Caco-2 (cell line): Measurements from ENCODE around the gene FAU. TPM values are rescaled to one million over a fixed set of nuclear protein-coding genes. Genes with fewer than 3 reads are reported as not detected.

ENCODE experiments used
- BruUV-seq: library from RNA; stranded (reverse); fragments of 400-500 nt; replicated peaks from 2 replicates; lab custom pipeline; 2021; lab: Mats Ljungman, UMichigan
- CTCF ChIA-PET: fragments of 300-600 bp; sonication (Branson Sonifier 250); formaldehyde crosslinking; loops from one replicate; lab custom pipeline; 2022; ENCODE audit warnings: antibody characterized with exemption; lab: Charles Lee
- POLR2A ChIA-PET: fragments of 300-600 bp; sonication (Branson Sonifier 250); formaldehyde crosslinking; loops from one replicate; lab custom pipeline; 2022; ENCODE audit warnings: antibody characterized with exemption; lab: Charles Lee
- DNase-seq, 2 experiments: peaks; one replicate each; pipeline versions ENCODE4 v3.0.0 to v3.0.0-alpha.2; 2020 to 2022
- H3K27me3 ChIP-seq: replicated peaks from 2 replicates; pipeline ENCODE4 v1.6.0; 2011; ENCODE audit warnings: low read length; ENCODE audit not compliant: control insufficient read depth, insufficient read depth
- H3K36me3 ChIP-seq: 2 replicates; pipeline ENCODE4 v1.5.1; 2011; ENCODE audit warnings: low read length; ENCODE audit not compliant: control insufficient read depth, insufficient read depth
- H3K4me1 ChIP-seq: fragments of 250-450 bp; sonication (Bioruptor Pico); 2 replicates; pipeline ENCODE4 v1.5.1; 2020; ENCODE audit warnings: mild to moderate bottlenecking
- H3K4me3 ChIP-seq: 2 replicates; pipeline ENCODE4 v1.5.1; 2011; ENCODE audit warnings: low read depth, mild to moderate bottlenecking, control low read depth, low read length
- H3K9me3 ChIP-seq: fragments of 250-450 bp; sonication (Bioruptor Pico); 2 replicates; pipeline ENCODE4 v1.5.1; 2020; ENCODE audit warnings: mild to moderate bottlenecking, moderate library complexity
- H3K27ac Mint-ChIP-seq: one replicate; pipeline ENCODE4 v1.8.0; 2022; ENCODE audit warnings: mixed read lengths; ENCODE audit not compliant: unreplicated experiment
- H3K27me3 Mint-ChIP-seq: one replicate; pipeline ENCODE4 v1.8.0; 2022; ENCODE audit warnings: mixed read lengths; ENCODE audit not compliant: insufficient read depth, unreplicated experiment
- H3K36me3 Mint-ChIP-seq: one replicate; pipeline ENCODE4 v1.8.0; 2022; ENCODE audit warnings: mild to moderate bottlenecking, mixed read lengths; ENCODE audit not compliant: insufficient read depth, unreplicated experiment
- H3K4me1 Mint-ChIP-seq: one replicate; pipeline ENCODE4 v1.8.0; 2022; ENCODE audit warnings: low read depth, mixed read lengths; ENCODE audit not compliant: unreplicated experiment
- H3K4me3 Mint-ChIP-seq: one replicate; pipeline ENCODE4 v1.8.0; 2022; ENCODE audit warnings: mild to moderate bottlenecking, moderate library complexity, mixed read lengths; ENCODE audit not compliant: unreplicated experiment
- H3K9me3 Mint-ChIP-seq: one replicate; pipeline ENCODE4 v1.8.0; 2022; ENCODE audit warnings: mixed read lengths; ENCODE audit not compliant: unreplicated experiment
- intact Hi-C: fragments of 100-400 bp; cut with micrococcal nuclease; formaldehyde crosslinking; loops from one replicate; pipeline ENCODE4 v1.10.0; 2022; ENCODE audit not compliant: unreplicated experiment
- total RNA-seq: library from RNA; stranded (reverse); gene quantifications from 2 replicates; pipeline ENCODE4 v1.2.3, GENCODE V29; 2022
- TF ChIP-seq, protein P1 (sequence below), 2 experiments: fragments of 200-600 bp in 1 of 2; IDR thresholded peaks; 1 replicate in 1 of 2; 2 replicates in 1 of 2; pipeline versions ENCODE4 v1.5.1 to v1.8.0; 2011 to 2022; ENCODE audit warnings: antibody characterized with exemption in 1 of 2, control low read depth in 1 of 2, inconsistent platforms in 1 of 2, low read depth in 1 of 2, low read length in 1 of 2, mild to moderate bottlenecking in 1 of 2, moderate library complexity in 1 of 2; ENCODE audit not compliant: insufficient read depth in 1 of 2, severe bottlenecking in 1 of 2, unreplicated experiment in 1 of 2

The FAU gene
- total RNA-seq, 1 experiment from 2014 or later, result 918 TPM

DNA sequence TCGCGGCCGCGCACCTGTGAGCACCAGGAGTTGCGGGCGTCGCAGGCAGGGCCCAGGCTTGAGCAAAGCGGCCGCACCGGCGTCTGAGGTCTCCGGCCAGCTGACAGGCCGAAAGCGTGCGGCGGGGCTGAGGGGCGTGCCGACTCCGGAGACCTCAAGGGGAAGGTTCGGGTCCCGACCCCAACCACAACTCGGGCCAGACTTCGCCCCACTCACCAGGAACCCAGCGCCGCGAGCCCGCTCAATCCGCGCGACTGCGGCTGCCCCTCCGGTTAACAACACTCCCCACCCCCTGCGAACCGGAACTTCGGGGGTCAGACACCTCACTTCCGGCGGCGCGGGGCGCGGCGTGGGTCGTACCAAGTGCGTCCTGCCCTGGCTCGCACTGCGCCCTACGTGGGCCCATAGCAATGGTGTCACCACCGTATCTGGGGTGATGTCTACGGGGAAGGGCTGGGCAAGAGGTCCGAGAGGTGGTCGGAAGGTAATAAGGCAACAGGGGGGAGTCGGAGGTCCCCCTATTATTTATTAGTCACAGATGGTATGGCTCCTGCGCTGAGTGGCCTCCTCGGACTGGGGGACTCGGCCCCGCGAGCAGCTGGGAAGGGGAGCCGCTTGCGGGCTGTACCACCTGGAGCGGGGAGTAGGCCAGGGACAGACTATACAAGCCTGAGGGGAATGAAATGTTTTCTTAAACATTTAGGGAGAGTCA, 12.5 kb upstream of the FAU start, which contains the start of gene SYVN1:
Gene SYVN1 (minus strand): TSS at position 280 of the 712 bp plus-strand sequence. CDS start 918 bp downstream, outside the sequence.
- ChIA-PET POLR2A (interaction anchor here (0.5 to 2.7 kb wide), 15 partner anchors 12 to 949 kb away, joined by 3 to 48 read pairs (median 4); partner anchors contain the start of genes CAPN1, FAU, MRPL49 and POLA2), CTCF (interaction anchor here (0.8 to 2.5 kb wide), 11 partner anchors 12 to 212 kb away, joined by 3 to 22 read pairs (median 5); partner anchors contain the start of genes ARL2, CAPN1, FAU and MRPL49)
- intact Hi-C loops, result no loop called here
- Mint-ChIP-seq H3K4me1 (peaks cover 8% of the 10 kb centered on the region), H3K9me3 (no peaks in the 10 kb centered on the region), H3K27me3 (no peaks in the 10 kb centered on the region), H3K27ac (peak within 1 kb of the TSS; percentile 100), H3K4me3 (peak within 1 kb of the TSS; percentile 93), H3K36me3 (peaks cover 48% of the 10 kb centered on the region)
- peak; percentile 91 to 92 for DNase-seq
- H3K27me3 ChIP-seq, result no peaks in the 10 kb centered on the region
- H3K36me3 ChIP-seq, result peaks cover 7% of the 10 kb centered on the region
- peak within 1 kb of the TSS; percentile 99 for H3K4me3 ChIP-seq
- TF ChIP-seq, protein P1, sequence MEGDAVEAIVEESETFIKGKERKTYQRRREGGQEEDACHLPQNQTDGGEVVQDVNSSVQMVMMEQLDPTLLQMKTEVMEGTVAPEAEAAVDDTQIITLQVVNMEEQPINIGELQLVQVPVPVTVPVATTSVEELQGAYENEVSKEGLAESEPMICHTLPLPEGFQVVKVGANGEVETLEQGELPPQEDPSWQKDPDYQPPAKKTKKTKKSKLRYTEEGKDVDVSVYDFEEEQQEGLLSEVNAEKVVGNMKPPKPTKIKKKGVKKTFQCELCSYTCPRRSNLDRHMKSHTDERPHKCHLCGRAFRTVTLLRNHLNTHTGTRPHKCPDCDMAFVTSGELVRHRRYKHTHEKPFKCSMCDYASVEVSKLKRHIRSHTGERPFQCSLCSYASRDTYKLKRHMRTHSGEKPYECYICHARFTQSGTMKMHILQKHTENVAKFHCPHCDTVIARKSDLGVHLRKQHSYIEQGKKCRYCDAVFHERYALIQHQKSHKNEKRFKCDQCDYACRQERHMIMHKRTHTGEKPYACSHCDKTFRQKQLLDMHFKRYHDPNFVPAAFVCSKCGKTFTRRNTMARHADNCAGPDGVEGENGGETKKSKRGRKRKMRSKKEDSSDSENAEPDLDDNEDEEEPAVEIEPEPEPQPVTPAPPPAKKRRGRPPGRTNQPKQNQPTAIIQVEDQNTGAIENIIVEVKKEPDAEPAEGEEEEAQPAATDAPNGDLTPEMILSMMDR (IDR thresholded peaks at IDR 0.05; ENCODE audit: insufficient read depth in 1 of 2, low read depth in 1 of 2, low read length in 1 of 2, severe bottlenecking in 1 of 2, unreplicated experiment in 1 of 2), result no peak
- H3K9me3 ChIP-seq, result no peaks in the 10 kb centered on the region
- H3K4me1 ChIP-seq, result 0 out of 2 replicates have a peak, but pooled peaks cover 5% of the 10 kb centered on the region
- no TSS peak for BruUV-seq

DNA sequence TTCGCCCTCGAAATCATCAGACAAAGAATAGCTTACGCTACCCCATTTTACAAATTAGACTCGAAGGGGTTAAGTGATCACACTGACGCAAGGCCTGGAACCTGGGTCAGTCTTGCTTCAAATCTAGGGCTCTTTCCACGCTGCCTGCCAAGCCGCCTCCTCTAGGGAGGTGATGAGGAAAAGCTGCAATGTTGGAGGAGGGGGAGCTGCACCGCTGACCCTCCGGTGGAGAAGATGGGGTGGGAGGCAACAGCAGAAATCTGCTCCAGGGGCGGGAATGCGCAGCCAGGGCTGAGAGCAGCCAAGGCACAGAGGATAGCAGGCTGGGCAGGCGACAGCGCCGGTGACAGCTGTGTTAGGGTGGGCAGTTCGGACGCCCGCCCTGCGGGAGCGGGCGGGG, 11.8 kb upstream of the FAU start:
- Histone ChIP-seq H3K4me1 (0 out of 2 replicates have a peak, but pooled peaks cover 5% of the 10 kb centered on the region), H3K9me3 (no peaks in the 10 kb centered on the region), H3K27me3 (no peaks in the 10 kb centered on the region), H3K36me3 (peaks cover 7% of the 10 kb centered on the region), H3K4me3 (peak overlapping the region; percentile 99)
- Mint-ChIP-seq H3K9me3 (no peaks in the 10 kb centered on the region), H3K4me3 (peak overlapping the region; percentile 93), H3K4me1 (peaks cover 8% of the 10 kb centered on the region), H3K27ac (peak overlapping the region; percentile 100), H3K36me3 (peaks cover 49% of the 10 kb centered on the region), H3K27me3 (no peaks in the 10 kb centered on the region)
- POLR2A ChIA-PET, result interaction anchor here (2.7 kb wide), 1 partner anchor 12 kb away, joined by 48 read pairs; the partner anchor contains the start of genes FAU and MRPL49
- TSS peak; percentile 42 for BruUV-seq
- TF ChIP-seq, protein P1 (IDR thresholded peaks at IDR 0.05; ENCODE audit: insufficient read depth in 1 of 2, low read depth in 1 of 2, low read length in 1 of 2, severe bottlenecking in 1 of 2, unreplicated experiment in 1 of 2), result no peak
- no peak for DNase-seq
- intact Hi-C loops, result no loop called here
- CTCF ChIA-PET, result interaction anchor here (0.6 to 2.5 kb wide), 2 partner anchors 12 to 394 kb away, joined by 5 to 11 read pairs; partner anchors contain the start of genes FAU and MRPL49

DNA sequence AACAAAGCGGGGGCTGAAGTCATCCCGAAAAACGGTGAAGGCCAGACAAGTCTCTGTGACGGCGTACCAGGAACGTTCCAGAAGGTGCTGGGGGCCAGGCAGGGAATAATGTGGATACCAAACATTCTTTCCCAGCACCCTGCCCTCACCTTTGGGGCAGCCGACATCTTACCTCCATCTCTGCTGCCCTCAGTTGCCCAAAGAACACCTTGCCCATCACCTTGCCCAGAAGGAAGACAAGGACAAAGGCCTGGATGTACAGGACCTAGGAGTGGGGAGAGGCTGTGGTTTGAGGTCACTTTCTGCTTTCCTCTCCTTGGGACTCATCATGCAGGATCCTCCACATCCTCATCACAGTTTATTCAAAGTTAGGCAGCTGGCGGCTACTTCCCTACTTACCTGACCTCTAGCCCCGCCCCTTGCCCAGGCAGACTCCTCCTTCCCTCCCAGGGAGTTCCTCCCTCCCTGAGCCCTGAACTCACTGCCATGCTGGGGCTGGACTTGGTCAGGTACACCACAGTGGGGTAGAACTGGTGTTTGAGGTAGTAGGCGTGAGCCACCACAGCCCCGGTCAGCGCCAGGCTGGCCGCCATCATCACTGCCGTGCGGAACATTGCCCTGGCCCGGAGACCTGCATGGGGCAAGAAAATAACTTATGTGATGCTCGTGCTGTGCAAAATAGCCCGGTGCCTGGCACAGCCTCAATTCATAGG, 11.2 kb upstream of the FAU start:
- intact Hi-C loops, result no loop called here
- Mint-ChIP-seq H3K27ac (peak overlapping the region; percentile 100), H3K36me3 (peaks cover 54% of the 10 kb centered on the region), H3K27me3 (no peaks in the 10 kb centered on the region), H3K9me3 (no peaks in the 10 kb centered on the region), H3K4me3 (peak overlapping the region; percentile 93), H3K4me1 (peaks cover 8% of the 10 kb centered on the region)
- no TSS peak for BruUV-seq
- peak; percentile 78 to 79 for DNase-seq
- no peaks in the 10 kb centered on the region for H3K27me3 ChIP-seq
- POLR2A ChIA-PET, result interaction anchor here (2.7 kb wide), 1 partner anchor 11 kb away, joined by 48 read pairs; the partner anchor contains the start of genes FAU and MRPL49
- no peaks in the 10 kb centered on the region for H3K9me3 ChIP-seq
- 0 out of 2 replicates have a peak, but pooled peaks cover 5% of the 10 kb centered on the region for H3K4me1 ChIP-seq
- CTCF ChIA-PET, result interaction anchor here (0.6 to 2.5 kb wide), 2 partner anchors 11 to 394 kb away, joined by 5 to 11 read pairs; partner anchors contain the start of genes FAU and MRPL49
- TF ChIP-seq, protein P1 (IDR thresholded peaks at IDR 0.05; ENCODE audit: insufficient read depth in 1 of 2, low read depth in 1 of 2, low read length in 1 of 2, severe bottlenecking in 1 of 2, unreplicated experiment in 1 of 2), result no peak
- peaks cover 7% of the 10 kb centered on the region for H3K36me3 ChIP-seq
- H3K4me3 ChIP-seq, result peak overlapping the region; percentile 99
